T-cell (primary cell): ENCODE results near the gene CHST6. TPM values are rescaled to one million over a fixed set of nuclear protein-coding genes. Genes with fewer than 3 reads are reported as not detected.
"Not testable (repeated sequence)": the region's sequence is repeated elsewhere in the genome, so short reads cannot be mapped to it uniquely, and the experiment has no call there.

ENCODE experiments used
- ATAC-seq, 4 experiments: fragments of 200-7000 bp in 3 of 4; fragments of 150-1000 bp in 1 of 4; cut with Tn5 transposase; replicated peaks in 1 of 4; 1 replicate in 3 of 4; 2 replicates in 1 of 4; pipeline ENCODE4 v1.10.0; 2021; ENCODE audit warnings: moderate library complexity in 3 of 4, mild to moderate bottlenecking in 2 of 4, moderate number of reproducible peaks in 1 of 4
- CTCF ChIA-PET, 2 donors: fragments of 300-600 bp; sonication (Branson Sonifier 250); formaldehyde crosslinking; loops; one replicate each; lab custom pipeline; 2022; ENCODE audit warnings: antibody characterized with exemption in 2 of 2; lab: Charles Lee
- POLR2A ChIA-PET, 2 donors: fragments of 300-600 bp; sonication (Branson Sonifier 250); formaldehyde crosslinking; loops; one replicate each; lab custom pipeline; 2022; ENCODE audit warnings: antibody characterized with exemption in 2 of 2; lab: Charles Lee
- DNase-seq, 35 experiments: peaks; one replicate each; pipeline versions ENCODE4 v3.0.0 to v3.0.0-alpha.2; 2013 to 2023
- H3K27ac ChIP-seq: one replicate; pipeline ENCODE4 v1.5.1; 2013; ENCODE audit warnings: low read length
- H3K27me3 ChIP-seq, 2 experiments: replicated peaks in 1 of 2; 1 replicate in 1 of 2; 2 replicates in 1 of 2; pipeline versions ENCODE4 v1.6.1 to v1.7.0; 2013; ENCODE audit warnings: low read length in 1 of 2, mixed read lengths in 1 of 2; ENCODE audit not compliant: control insufficient read depth in 2 of 2, insufficient read depth in 2 of 2; ENCODE audit errors: extremely low read depth in 1 of 2
- H3K36me3 ChIP-seq, 2 donors: 1 replicate in 1 of 2; 2 replicates in 1 of 2; pipeline versions ENCODE4 v1.6.1 to v1.7.0; 2013; ENCODE audit warnings: low read length in 1 of 2; ENCODE audit not compliant: control insufficient read depth in 2 of 2, insufficient read depth in 1 of 2; ENCODE audit errors: extremely low read depth in 1 of 2
- H3K4me1 ChIP-seq, 2 experiments: 1 replicate in 1 of 2; 2 replicates in 1 of 2; pipeline versions ENCODE4 v1.6.1 to v1.7.0; 2013; ENCODE audit warnings: low read length in 2 of 2, mixed read lengths in 1 of 2; ENCODE audit not compliant: insufficient read depth in 2 of 2, control insufficient read depth in 1 of 2; ENCODE audit errors: extremely low read depth in 1 of 2
- H3K4me3 ChIP-seq, 2 donors: 1 replicate in 1 of 2; 2 replicates in 1 of 2; pipeline versions ENCODE4 v1.5.1 to v1.7.0; 2013; ENCODE audit warnings: mild to moderate bottlenecking in 2 of 2, low read length in 1 of 2, moderate library complexity in 1 of 2; ENCODE audit not compliant: control insufficient read depth in 1 of 2; ENCODE audit errors: extremely low read depth in 1 of 2
- H3K9me3 ChIP-seq: 2 replicates; pipeline ENCODE4 v1.7.0; 2013
- H3K27ac Mint-ChIP-seq, 2 donors: one replicate each; pipeline ENCODE4 v1.8.0; 2020 to 2021; ENCODE audit warnings: mild to moderate bottlenecking in 2 of 2, mixed read lengths in 2 of 2
- H3K27me3 Mint-ChIP-seq, 2 donors: one replicate each; pipeline ENCODE4 v1.8.0; 2021 to 2022; ENCODE audit warnings: mixed read lengths in 2 of 2
- H3K36me3 Mint-ChIP-seq: one replicate; pipeline ENCODE4 v1.8.0; 2021; ENCODE audit warnings: mixed read lengths
- H3K4me1 Mint-ChIP-seq, 3 donors: one replicate each; pipeline ENCODE4 v1.8.0; 2020 to 2022; ENCODE audit warnings: mixed read lengths in 3 of 3, mild to moderate bottlenecking in 1 of 3
- H3K4me3 Mint-ChIP-seq, 3 donors: one replicate each; pipeline ENCODE4 v1.8.0; 2020 to 2022; ENCODE audit warnings: mild to moderate bottlenecking in 3 of 3, mixed read lengths in 3 of 3, moderate library complexity in 3 of 3
- H3K9me3 Mint-ChIP-seq, 3 donors: one replicate each; pipeline ENCODE4 v1.8.0; 2020 to 2022; ENCODE audit warnings: mixed read lengths in 3 of 3
- WGBS: methylation state at CpG from one replicate; pipeline ENCODE4 v1.1.5; 2013; ENCODE audit warnings: missing lambda C conversion rate; ENCODE audit not compliant: insufficient coverage; 5-methylcytosine and 5-hydroxymethylcytosine counted together
- total RNA-seq, 35 experiments: library from RNA in 6 of 35; stranded (reverse) in 6 of 35; fragments of 120-200 nt in 1 of 35; gene quantifications; one replicate each; pipeline versions ENCODE4 v1.2.1 to v1.2.4 and lab custom pipeline; 2013 to 2026

Gene CHST6
- total RNA-seq, 5 donors from 2014 or later (not counting 1 experiment from before 2014, with no cell fraction given): 0.15 to 0.16 TPM; not detected in 3

GRCh38 chr16:75527825-75528299 lies 32.6 kb upstream of the CHST6 start:
- H3K4me1 Mint-ChIP-seq: no peaks in the 10 kb centered on the region
- Histone ChIP-seq H3K9me3 (no peaks in the 10 kb centered on the region), H3K27ac (no peak overlapping the region), H3K27me3 (peaks cover 0 to 6% of the 10 kb centered on the region in 2 experiments), H3K36me3 (no peaks in the 10 kb centered on the region), H3K4me1 (no peaks in the 10 kb centered on the region), H3K4me3 (no peak overlapping the region)
- H3K4me3 Mint-ChIP-seq: no peak overlapping the region
- POLR2A ChIA-PET: no interaction called here
- DNase-seq (no peak), ATAC-seq (no peak)
- no peaks in the 10 kb centered on the region for H3K36me3 Mint-ChIP-seq
- CTCF ChIA-PET: no interaction called here
- no CpG with 5 or more reads among the region's 5 CpGs for WGBS
- H3K9me3 Mint-ChIP-seq: no peaks in the 10 kb centered on the region
- peaks cover 0 to 4% of the 10 kb centered on the region in 2 donors for H3K27me3 Mint-ChIP-seq
- no peak overlapping the region for H3K27ac Mint-ChIP-seq

- POLR2A ChIA-PET: no interaction called here
- H3K27me3 Mint-ChIP-seq: peaks cover 0 to under 1% of the 10 kb centered on the region in 2 donors
Observed at GRCh38 chr16:75526032-75526790, 31.0 kb upstream of the CHST6 start.

GRCh38 chr16:75519175-75519574 lies 23.9 kb upstream of the CHST6 start:
- no peaks in the 10 kb centered on the region for H3K9me3 Mint-ChIP-seq
- H3K36me3 ChIP-seq: no peaks in the 10 kb centered on the region
- ChIA-PET POLR2A (no interaction called here), CTCF (interaction anchor here in 1 of 2 donors (1.1 kb wide), 1 partner anchor 104 kb away, joined by 5 read pairs; the partner anchor contains the start of gene ADAT1)
- H3K4me3 Mint-ChIP-seq: no peak overlapping the region
- no peak overlapping the region for H3K27ac Mint-ChIP-seq
- H3K4me3 ChIP-seq: no peak overlapping the region
- DNase-seq (no peak), ATAC-seq (no peak)
- WGBS: 100% methylated on average over 1 of the region's 6 CpGs
- H3K4me1 ChIP-seq: peaks cover 0 to 14% of the 10 kb centered on the region in 2 experiments
- no peaks in the 10 kb centered on the region for H3K27me3 ChIP-seq
- no peaks in the 10 kb centered on the region for H3K36me3 Mint-ChIP-seq
- no peaks in the 10 kb centered on the region for H3K27me3 Mint-ChIP-seq
- no peaks in the 10 kb centered on the region for H3K9me3 ChIP-seq
- H3K4me1 Mint-ChIP-seq: peaks cover 11 to 13% (median 12%) of the 10 kb centered on the region in 3 donors
- H3K27ac ChIP-seq: no peak overlapping the region

More at GRCh38 chr16:75526032-75526790, 31.0 kb upstream of the CHST6 start:
- DNase-seq (no peak), ATAC-seq (no peak)
- Mint-ChIP-seq H3K4me1 (no peaks in the 10 kb centered on the region), H3K36me3 (no peaks in the 10 kb centered on the region), H3K4me3 (no peak overlapping the region), H3K9me3 (no peaks in the 10 kb centered on the region), H3K27ac (no peak overlapping the region)
- no peaks in the 10 kb centered on the region for H3K4me1 ChIP-seq
- H3K9me3 ChIP-seq: no peaks in the 10 kb centered on the region
- H3K4me3 ChIP-seq: no peak overlapping the region
- no peaks in the 10 kb centered on the region for H3K36me3 ChIP-seq
- 90% methylated on average over 4 of the region's 5 CpGs for WGBS
- no peak overlapping the region for H3K27ac ChIP-seq
- CTCF ChIA-PET: interaction anchor here in 1 of 2 donors (0.6 kb wide), 1 partner anchor 9 kb away, joined by 6 read pairs; no protein-coding TSS in a partner anchor
- no peaks in the 10 kb centered on the region for H3K27me3 ChIP-seq

- not testable (repeated sequence) for H3K36me3 Mint-ChIP-seq, H3K27me3 ChIP-seq, H3K9me3 ChIP-seq, H3K27me3 Mint-ChIP-seq, H3K9me3 Mint-ChIP-seq, H3K36me3 ChIP-seq
- H3K27ac ChIP-seq: peak overlapping the region; percentile 70
- Mint-ChIP-seq H3K4me1 (peaks cover 11 to 13% (median 12%) of the 10 kb centered on the region in 3 donors), H3K27ac (peak overlapping the region; percentile 41 to 43), H3K4me3 (peak overlapping the region; percentile 92 to 95 (median 93))
- ChIA-PET CTCF (interaction anchor here (0.8 to 2.6 kb wide), 14 partner anchors 40 to 136 kb away, joined by 3 to 24 read pairs (median 6); partner anchors contain the start of genes GABARAPL2 (in 2 of the 2), ADAT1 (in 1 of the 2), CFDP1 (in 1 of the 2) and KARS1 (in 1 of the 2)), POLR2A (interaction anchor here (0.8 to 1.9 kb wide), 4 partner anchors 40 to 132 kb away, joined by 3 to 14 read pairs (median 5); partner anchors contain the start of genes ADAT1 (in 1 of the 2), CFDP1 (in 1 of the 2) and TMEM231 (in 1 of the 2))
- H3K4me1 ChIP-seq: peaks cover 0 to 14% of the 10 kb centered on the region in 2 experiments
- ATAC-seq: peak; percentile 37 to 54 (median 47)
- H3K4me3 ChIP-seq: peak overlapping the region; percentile 87 to 92
- DNase-seq: peak in 25 of 35 experiments; percentile 6 to 52 (median 20)
- WGBS: 3% methylated on average over 35 of the region's 42 CpGs
Observed at GRCh38 chr16:75516189-75516966, 21.1 kb upstream of the CHST6 start.

GRCh38 chr16:75514296-75514695 lies 19.1 kb upstream of the CHST6 start:
- Mint-ChIP-seq H3K27ac (no peak overlapping the region), H3K36me3 (no peaks in the 10 kb centered on the region), H3K4me1 (peaks cover 11 to 13% (median 12%) of the 10 kb centered on the region in 3 donors), H3K4me3 (no peak overlapping the region), H3K9me3 (no peaks in the 10 kb centered on the region), H3K27me3 (no peaks in the 10 kb centered on the region)
- Histone ChIP-seq H3K27me3 (peaks cover 0 to 2% of the 10 kb centered on the region in 2 experiments), H3K36me3 (no peaks in the 10 kb centered on the region), H3K4me1 (peaks cover 0 to 14% of the 10 kb centered on the region in 2 experiments), H3K9me3 (no peaks in the 10 kb centered on the region), H3K4me3 (no peak overlapping the region), H3K27ac (no peak overlapping the region)
- ChIA-PET CTCF (interaction anchor here in 1 of 2 donors (0.7 kb wide), 1 partner anchor 39 kb away, joined by 4 read pairs; no protein-coding TSS in a partner anchor), POLR2A (no interaction called here)
- no peak for ATAC-seq
- no peak for DNase-seq
- WGBS: 97% methylated on average over 4 of the region's 11 CpGs

GRCh38 chr16:75506574-75506973 lies 11.3 kb upstream of the CHST6 start:
- H3K4me1 Mint-ChIP-seq: no peaks in the 10 kb centered on the region
- H3K27me3 Mint-ChIP-seq: peaks cover 16 to 22% of the 10 kb centered on the region in 2 donors
- CTCF ChIA-PET: interaction anchor here in 1 of 2 donors (0.5 kb wide), 1 partner anchor 10 kb away, joined by 3 read pairs; no protein-coding TSS in a partner anchor
- no peaks in the 10 kb centered on the region for H3K4me1 ChIP-seq
- DNase-seq (no peak), ATAC-seq (no peak)
- H3K36me3 ChIP-seq: no peaks in the 10 kb centered on the region
- H3K27ac Mint-ChIP-seq: no peak overlapping the region
- H3K4me3 Mint-ChIP-seq: no peak overlapping the region
- H3K27ac ChIP-seq: no peak overlapping the region
- no peak overlapping the region for H3K4me3 ChIP-seq
- H3K9me3 Mint-ChIP-seq: no peaks in the 10 kb centered on the region
- no peaks in the 10 kb centered on the region for H3K36me3 Mint-ChIP-seq
- H3K9me3 ChIP-seq: no peaks in the 10 kb centered on the region
- WGBS: no CpG with 5 or more reads among the region's 7 CpGs
- peaks cover 0 to 10% of the 10 kb centered on the region in 2 experiments for H3K27me3 ChIP-seq
- POLR2A ChIA-PET: no interaction called here
